GM12891 (cell line): ENCODE results near the gene GSTT2.
A peak's percentile ranks its signal among the peaks of the same experiment; 100 is the strongest.

Experiments used
- DNase-seq: peaks from one replicate; pipeline ENCODE4 v3.0.0; 2011; ENCODE audit warnings: low spot score; ENCODE audit not compliant: insufficient read length
- FAIRE-seq: peaks from 2 replicates; lab custom pipeline; 2011; peaks lifted over from hg19 to GRCh38; lab: Jason Lieb, UNC
- PAX5 ChIP-seq: IDR thresholded peaks from 2 replicates; pipeline ENCODE4 v1.6.1; 2011; ENCODE audit warnings: low read length, moderate library complexity, mild to moderate bottlenecking; ENCODE audit not compliant: insufficient read depth, severe bottlenecking
- POLR2A ChIP-seq: IDR thresholded peaks from 2 replicates; pipeline ENCODE4 v1.6.1; 2011; ENCODE audit warnings: low read depth, low read length, control low read depth
- POLR2AphosphoS5 ChIP-seq: IDR thresholded peaks from 2 replicates; pipeline ENCODE4 v1.6.1; 2011; ENCODE audit warnings: low read depth, low read length, control low read depth
- POU2F2 ChIP-seq: IDR thresholded peaks from 2 replicates; pipeline ENCODE4 v1.6.1; 2011; ENCODE audit warnings: low read depth, mild to moderate bottlenecking, control low read depth, low read length, moderate library complexity
- SPI1 ChIP-seq: IDR thresholded peaks from 2 replicates; pipeline ENCODE4 v1.6.1; 2011; ENCODE audit warnings: low read depth, low read length, control low read depth
- TAF1 ChIP-seq: IDR thresholded peaks from 2 replicates; pipeline ENCODE4 v1.6.1; 2011; ENCODE audit warnings: low read depth, low read length, control low read depth

GSTT2 gene

GRCh38 chr22:24008381-24009226, 28.7 kb downstream of the GSTT2 start:
- no peak for TF ChIP-seq SPI1
- TF ChIP-seq POLR2AphosphoS5 = no peak
- TF ChIP-seq POU2F2 = no peak
- no peak for TF ChIP-seq POLR2A
- TF ChIP-seq PAX5 = no peak
- no peak for TF ChIP-seq TAF1
- DNase-seq (no peak), FAIRE-seq (no peak)

- DNase-seq (no peak), FAIRE-seq (no peak)
- no peak for TF ChIP-seq POLR2A
- TF ChIP-seq POLR2AphosphoS5 = no peak
- TF ChIP-seq TAF1 = no peak
Measured at GRCh38 chr22:24009227-24010017, 29.5 kb downstream of the GSTT2 start.

- no peak for DNase-seq
- FAIRE-seq = no peak
- TF ChIP-seq POLR2AphosphoS5 (no peak), POU2F2 (no peak), SPI1 (no peak), PAX5 (no peak), TAF1 (no peak), POLR2A (no peak)
Measured at GRCh38 chr22:24010018-24010391, 30.1 kb downstream of the GSTT2 start.

GRCh38 chr22:24011735-24012068, 31.8 kb downstream of the GSTT2 start:
- FAIRE-seq (no peak), DNase-seq (no peak)
- no peak for TF ChIP-seq POU2F2
- peak; percentile 72 for TF ChIP-seq PAX5

GRCh38 chr22:24016156-24016555, 36.2 kb downstream of the GSTT2 start:
- TF ChIP-seq TAF1 = no peak
- TF ChIP-seq POU2F2 = no peak
- no peak for TF ChIP-seq SPI1
- TF ChIP-seq POLR2AphosphoS5 = no peak
- no peak for TF ChIP-seq POLR2A
- FAIRE-seq = no peak
- no peak for DNase-seq

- DNase-seq = no peak
- no peak for TF ChIP-seq SPI1
- TF ChIP-seq POLR2AphosphoS5 = no peak
- TF ChIP-seq POLR2A = no peak
- TF ChIP-seq TAF1 = no peak
- no peak for TF ChIP-seq POU2F2
- TF ChIP-seq PAX5 = no peak
- no peak for FAIRE-seq
Measured at GRCh38 chr22:24021304-24021703, 41.4 kb downstream of the GSTT2 start.

GRCh38 chr22:24023204-24023789, 43.4 kb downstream of the GSTT2 start:
- DNase-seq = no peak
- no peak for TF ChIP-seq POLR2A
- no peak for TF ChIP-seq SPI1
- TF ChIP-seq POU2F2 = no peak
- peak; percentile 74 for FAIRE-seq

GRCh38 chr22:24024354-24024753, 44.4 kb downstream of the GSTT2 start:
- DNase-seq = no peak
- TF ChIP-seq SPI1 (no peak), POLR2A (no peak), POLR2AphosphoS5 (no peak), PAX5 (no peak), TAF1 (no peak), POU2F2 (no peak)
- FAIRE-seq = no peak

- FAIRE-seq (no peak), DNase-seq (no peak)
- no peak for TF ChIP-seq POU2F2
- TF ChIP-seq POLR2A = no peak
- no peak for TF ChIP-seq SPI1
- TF ChIP-seq POLR2AphosphoS5 = no peak
- TF ChIP-seq TAF1 = no peak
- no peak for TF ChIP-seq PAX5
Measured at GRCh38 chr22:24025475-24025874, 45.5 kb downstream of the GSTT2 start.
